GM18526 (cell line): ENCODE data around the gene DIO1.
A peak's percentile ranks its signal among the peaks of the same experiment; 100 is the strongest.

Experiments
- POLR2A ChIP-seq: IDR thresholded peaks from 3 replicates; pipeline ENCODE4 v1.6.1; 2011; ENCODE audit not compliant: insufficient read length; ENCODE audit errors: extremely low read depth

DIO1 gene

DNA sequence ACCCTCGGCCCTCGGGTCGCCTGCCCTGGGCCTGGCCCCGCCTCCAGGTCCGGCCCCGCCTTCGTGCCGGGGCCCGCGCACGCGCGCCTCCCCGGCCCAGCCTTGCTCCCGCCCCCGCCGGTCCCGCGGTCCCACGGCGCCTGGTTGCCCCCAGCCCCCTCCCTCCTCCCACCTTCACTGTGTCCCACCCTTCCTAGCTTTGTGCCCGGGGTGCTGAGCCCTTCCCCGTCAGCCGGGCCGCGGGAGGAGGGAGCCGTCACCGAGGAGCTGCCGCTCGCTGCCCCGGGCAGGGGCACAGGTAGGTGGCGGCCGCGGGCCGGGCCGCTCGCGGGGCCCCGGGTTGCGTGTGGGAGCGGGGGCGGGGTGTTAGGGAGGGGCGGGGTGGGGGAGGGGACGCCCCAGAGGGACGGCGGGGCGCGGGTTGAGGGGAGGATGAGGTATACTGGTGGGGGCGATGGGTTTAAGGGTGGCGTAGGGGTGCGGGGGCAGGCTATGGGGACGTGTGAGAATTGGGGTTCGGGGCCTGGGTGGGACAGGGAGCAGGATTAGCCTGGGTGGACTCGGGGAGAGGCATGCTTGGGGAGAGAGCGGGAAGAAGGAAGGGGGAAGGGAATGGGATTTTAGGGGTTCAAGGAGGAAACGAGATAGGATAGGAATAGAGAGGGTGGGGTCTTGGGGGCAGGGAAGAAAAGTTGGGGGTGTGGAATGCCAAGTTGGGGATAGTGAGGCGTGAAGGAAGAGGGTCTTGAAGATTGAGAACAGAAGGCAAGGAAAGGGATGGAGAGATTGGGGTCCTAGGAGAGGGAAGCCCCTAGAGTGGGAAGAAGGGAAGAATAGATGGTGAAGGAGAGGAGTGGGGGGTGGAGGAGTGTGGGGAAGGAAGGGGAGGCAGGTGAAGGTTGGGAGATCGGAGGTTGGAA, 52.5 kb downstream of the DIO1 start, which contains the start of gene LRRC42:
Gene LRRC42, plus strand, starts transcription at position 99 of the 920 bp plus-strand sequence. CDS start 5,650 bp downstream, outside the sequence.
- TF ChIP-seq POLR2A = peak; percentile 49

DNA sequence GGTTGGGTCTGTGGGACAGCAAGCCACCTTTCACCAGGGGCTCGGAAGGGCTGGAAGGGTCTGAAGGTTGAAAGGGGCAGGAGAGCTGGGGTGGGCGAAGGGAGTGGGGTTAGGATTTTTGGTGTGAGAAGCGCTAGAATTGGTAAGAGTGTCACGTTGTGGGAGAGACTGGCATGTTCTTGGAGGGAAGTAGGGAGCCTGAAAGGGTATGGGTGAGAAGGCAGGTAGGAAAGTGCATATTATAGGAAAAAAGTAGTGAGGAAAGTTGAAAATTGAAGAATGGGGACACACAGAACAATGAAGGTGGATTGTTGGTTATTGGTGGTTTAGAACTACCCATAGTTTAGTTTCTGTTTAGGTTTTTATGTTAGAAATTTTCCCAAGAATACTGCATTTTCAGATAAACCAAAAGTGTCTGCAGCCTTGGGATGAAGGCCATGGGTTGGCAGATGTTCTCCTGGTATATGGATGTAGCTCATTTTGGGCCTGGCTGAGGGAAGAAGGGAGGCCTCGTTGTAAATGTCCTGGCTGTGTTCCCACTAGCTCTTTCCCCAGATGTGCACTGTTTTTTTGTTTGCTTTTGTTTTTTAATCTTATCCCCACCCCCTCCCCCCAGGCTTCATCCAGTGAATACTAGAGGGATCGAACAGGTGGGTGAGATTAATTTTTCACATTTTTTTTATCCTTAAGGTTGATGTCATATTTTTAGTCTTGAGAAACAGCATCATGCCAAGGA, 53.4 kb downstream of the DIO1 start:
- TF ChIP-seq POLR2A = no peak

DNA sequence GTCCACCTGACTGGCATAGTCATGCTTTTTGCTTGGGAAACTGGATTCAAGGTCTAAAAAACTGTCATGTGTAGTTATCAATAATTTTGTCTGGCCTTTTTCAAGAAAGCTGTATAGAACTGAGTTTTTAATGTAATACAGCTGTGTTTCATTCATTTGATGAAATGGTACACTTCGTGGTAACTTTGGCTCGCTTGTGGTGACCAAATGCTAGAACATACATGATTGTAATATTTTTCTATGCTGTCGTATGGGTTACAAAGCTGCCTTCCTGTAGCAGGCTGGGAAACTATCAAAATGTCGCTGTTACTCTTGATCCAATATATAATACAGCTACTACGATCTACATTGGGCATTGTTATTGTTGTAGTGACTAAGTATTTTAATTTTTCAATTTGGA, 54.3 kb downstream of the DIO1 start:
- TF ChIP-seq POLR2A = no peak

DNA sequence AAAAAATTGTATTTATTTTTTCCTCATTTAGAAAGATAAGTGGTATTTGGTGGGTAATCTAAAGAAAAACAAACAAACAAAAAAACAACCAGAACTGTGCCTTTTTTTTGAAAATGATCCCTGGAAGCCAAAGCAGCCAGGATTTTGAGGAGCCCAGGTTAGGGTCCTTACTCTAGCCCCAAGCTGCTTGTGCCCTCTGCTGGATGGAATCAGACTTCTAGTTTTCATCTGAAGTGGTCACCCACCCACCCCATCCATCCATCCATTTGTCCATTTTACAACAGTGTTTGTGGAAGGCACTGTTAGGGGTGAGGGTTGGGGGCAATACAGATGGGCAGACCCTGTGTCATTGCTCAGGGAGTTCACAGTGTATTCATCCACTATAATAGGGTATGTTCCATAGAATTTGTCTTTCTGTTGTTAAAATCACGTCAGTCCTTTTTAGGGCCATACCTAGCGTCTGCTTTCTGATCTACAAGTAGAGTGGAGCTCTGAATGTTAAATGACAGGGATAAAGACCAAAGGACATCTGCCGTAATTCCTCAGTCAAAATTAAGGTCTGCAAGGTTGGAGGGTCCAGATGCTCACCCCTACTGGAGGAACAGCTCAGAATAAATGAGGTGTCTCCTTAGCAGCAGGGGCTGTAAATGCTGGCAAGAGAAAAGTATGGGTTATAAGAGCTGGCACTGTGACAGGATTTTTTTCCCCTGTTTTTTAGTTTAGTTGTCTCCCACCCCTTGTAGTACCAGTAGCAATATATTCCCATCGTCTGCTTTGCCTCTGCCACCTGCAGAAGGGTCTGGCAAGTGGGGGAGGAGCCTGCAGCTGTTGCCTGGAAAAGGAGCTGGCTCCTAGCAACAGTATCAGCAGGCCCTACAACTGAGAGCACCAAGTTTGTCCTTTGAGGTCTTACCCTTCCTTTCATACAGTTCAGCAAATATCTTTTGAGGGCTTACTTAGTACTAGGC, 55.3 kb downstream of the DIO1 start:
- no peak for TF ChIP-seq POLR2A

DNA sequence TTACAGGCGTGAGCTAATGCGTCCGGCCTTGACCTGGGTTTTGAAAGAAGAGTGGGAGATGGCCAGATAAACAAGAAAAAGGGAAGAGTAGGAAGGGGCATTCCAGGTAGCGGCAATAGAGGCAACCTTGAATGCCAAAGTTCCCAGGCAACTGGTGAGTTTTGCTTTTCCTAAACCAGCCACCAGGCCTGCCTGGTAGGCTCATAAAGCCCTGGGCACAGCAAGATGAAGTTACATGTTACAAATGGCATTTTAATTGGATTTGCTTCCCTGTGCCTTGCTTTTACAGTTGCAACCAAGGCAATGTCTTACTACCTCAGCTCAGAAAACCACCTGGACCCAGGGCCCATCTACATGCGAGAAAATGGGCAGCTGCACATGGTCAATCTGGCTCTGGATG, 57.7 kb downstream of the DIO1 start:
- no peak for TF ChIP-seq POLR2A

DNA sequence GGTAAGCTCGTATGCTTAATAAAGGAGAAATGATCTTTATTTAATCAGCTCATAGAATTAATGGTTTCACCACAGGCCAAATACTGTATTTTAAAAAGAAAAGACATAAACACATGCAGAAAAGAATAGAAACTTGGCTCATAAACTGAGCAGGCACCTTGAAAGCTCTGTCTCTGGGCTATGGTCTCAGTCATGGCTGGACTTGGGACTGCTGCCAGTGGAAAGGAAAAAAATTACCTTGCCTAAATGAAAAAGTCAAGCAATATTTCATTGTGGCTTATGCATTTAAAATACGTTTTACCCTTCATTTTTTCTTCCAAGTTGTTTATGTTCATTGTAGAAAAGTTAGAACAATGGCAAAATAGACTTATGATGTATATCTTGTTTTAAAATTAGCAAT, 60.1 kb downstream of the DIO1 start:
- no peak for TF ChIP-seq POLR2A

DNA sequence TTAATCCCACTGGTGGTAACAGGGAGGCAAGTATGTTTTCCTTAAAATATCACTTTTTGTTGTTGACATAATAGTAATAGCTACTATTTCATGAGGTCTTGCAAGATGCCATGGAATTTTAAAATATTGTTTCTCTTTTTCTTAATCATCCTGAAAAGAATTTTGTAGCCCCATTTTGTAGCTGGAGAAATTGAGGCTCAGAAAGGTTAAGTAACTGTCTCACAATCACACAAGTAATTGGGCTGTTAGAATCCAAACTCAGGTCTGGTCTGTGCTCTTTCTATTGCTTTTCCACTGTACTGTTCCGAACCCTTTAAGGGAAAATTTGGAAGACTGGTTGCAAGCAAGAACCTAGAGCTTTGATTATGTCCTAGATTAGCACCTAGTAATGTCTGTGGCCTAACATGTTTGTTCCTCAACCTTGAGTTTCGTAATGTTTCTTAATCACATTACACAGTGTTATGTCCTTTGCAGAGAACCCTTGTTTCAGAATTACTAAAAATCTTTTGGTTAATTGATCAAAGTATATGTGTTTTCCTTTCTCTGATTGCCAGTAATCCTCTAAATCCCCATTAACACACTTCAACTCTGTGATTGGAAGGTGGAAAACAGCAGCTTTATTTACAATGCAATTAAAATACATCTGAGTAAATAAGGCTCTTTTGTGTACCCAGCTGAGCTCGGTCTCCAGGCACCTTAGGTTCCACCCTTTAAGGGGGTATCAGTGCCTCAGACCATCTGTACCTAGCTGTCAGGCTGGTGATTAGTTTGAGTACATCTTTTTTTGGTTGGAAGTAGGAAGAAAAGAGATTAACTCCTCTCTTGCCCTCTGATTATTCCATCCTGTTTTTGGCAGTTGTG, 62.6 kb downstream of the DIO1 start:
- no peak for TF ChIP-seq POLR2A

DNA sequence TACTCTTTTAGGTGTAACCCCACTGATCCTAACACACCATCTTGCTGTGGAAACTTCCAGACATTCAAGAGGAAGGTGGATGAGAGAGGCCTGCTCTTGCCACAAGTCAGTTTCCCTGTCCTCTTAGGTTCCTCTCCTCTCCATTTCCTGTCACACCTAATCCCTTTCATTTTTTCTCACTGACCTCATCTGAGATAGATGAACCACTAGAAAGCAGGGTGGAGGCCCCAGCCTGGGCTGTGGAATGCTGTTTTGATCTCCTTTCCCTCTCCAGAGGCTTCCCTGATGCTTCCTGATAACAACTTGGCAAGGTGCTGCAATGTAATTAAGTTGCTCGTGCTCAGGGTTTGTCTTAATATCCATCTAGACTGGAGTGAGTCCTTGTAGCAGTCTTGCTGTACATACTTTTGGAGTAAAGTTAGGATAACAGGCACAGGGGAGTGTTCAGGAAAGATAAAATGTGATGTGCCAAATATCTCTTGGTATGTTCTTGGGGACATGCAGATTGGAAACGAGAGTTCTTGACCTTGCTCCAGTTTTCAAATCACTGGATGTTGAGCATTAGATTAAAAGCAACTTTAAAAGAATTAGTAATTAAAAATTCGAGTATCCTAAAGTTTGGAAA, 63.3 kb downstream of the DIO1 start:
- no peak for TF ChIP-seq POLR2A

DNA sequence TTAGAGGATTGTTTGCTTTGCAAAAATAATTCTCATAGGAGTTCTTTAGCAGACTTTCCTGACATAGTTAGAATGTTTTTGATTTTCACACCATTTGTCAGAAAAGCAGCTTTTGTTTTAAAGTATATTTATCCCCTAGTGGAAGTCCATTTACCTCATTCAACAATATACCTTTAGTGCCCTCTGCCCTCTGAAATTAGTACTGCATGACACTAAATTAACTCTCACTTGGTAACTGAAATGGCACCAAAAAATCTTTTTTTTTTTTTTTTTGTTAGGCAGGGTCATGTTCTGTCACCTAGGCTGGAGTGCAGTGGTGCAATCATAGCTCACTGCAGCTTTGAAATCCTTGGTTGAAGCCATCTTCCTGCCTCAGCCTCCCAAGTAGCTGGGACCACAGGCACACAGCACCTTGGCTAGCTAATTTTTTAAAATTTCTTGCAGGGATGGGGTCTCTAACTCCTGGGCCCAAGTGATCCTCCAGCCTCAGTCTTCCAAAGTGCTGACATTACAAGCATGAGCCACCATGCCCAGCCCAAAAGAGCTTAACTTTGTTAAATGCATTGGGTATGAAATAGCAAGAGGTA, 65.8 kb downstream of the DIO1 start:
- no peak for TF ChIP-seq POLR2A
